Medulla oblongata (tissue), 1 donor: Measurements from ENCODE around the gene SMDT1.

Experiments
- DNase-seq: peaks from one replicate; pipeline ENCODE4 v3.0.0-alpha.2; 2015; ENCODE audit errors: extremely low spot score

The SMDT1 gene, protein sequence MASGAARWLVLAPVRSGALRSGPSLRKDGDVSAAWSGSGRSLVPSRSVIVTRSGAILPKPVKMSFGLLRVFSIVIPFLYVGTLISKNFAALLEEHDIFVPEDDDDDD

DNA sequence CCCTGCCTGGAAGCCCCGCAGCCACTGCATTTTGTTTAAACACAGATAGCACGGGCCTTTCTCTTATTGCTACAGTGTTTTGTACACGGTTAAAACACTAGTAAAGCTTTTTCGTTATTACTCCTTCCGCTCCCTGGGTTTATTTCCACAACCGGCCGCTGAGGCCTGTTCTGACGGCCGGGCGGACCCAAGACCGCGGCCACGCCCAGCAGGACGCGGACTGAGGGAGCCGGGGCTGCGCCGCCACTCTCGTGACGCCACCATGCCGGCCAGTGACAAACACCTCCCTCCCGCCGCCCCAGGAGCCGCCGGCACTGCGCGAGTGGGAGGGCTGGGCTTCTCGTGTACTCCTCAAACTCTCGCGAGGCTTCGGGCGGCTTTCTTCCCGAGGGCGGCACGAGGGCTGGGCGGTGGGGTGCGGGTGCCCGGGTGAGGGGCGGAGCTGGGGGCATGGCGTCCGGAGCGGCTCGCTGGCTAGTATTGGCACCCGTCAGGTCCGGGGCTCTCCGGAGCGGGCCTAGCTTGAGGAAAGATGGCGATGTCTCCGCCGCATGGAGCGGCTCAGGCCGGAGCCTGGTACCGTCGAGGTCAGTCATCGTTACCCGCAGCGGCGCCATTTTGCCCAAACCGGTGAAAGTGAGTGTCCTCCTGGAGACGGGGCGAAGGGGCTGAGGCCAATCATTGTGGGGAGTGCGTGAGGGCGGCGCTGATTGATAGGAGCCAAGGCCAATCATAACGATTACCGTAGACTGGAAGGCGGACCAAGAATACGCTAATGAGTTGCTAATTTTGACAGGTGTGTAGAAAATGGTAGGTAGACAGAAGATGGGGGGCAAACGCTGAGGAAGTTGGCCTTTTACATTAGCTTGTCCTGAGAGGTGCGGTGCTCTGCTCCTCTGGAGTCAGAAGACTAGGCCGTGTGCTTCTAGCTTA lies at the start of gene SMDT1:
Gene SMDT1 (plus strand): TSS at position 382 of the 933 bp plus-strand sequence. CDS start 69 bp downstream, at position 451.
- DNase-seq: peak; percentile 99

DNA sequence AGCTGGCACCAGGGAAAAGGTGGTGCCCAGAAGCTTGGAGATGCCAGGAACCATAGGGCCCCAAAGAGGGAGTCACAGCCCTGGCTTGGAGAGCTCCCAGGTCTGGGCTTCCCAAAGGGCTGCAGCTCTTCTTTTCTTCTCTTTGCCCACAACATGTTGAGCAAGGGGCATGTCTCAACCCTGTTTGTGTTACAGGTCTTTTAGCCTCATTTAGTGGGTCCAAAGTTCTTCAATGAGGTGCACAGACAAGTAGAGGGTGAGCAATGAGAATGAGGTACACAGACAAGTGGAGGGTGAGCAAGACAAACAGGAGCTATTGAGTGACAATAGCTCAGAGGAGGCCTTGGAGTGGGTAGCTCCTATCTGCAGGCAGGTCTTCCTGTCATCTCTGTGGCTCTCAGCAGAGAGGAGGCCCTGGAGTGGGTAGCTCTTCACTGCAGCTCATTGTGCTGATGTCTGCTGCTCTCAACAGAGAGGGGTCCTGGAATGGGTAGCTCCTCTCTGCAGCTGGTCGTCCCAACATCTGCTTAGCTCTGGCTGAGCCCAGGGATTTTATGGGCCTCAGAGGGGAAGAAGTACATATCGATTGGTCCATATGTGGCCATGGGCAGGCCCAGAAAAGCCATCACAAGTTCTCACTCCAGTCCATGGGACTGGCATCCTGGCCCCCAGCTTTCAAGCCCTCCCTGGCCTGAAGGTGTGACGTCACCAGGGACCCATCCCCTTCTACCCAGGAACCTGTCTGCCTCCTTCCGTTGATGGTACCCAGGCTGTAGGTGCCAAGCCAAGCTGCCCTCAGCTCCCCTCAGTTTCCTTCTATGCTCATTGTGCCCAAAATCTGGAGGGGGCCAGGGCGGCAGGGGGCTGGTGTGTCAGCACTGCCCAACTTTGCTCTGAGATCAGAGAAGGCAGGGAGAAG lies 46.0 kb upstream of the SMDT1 start:
- no peak for DNase-seq

DNA sequence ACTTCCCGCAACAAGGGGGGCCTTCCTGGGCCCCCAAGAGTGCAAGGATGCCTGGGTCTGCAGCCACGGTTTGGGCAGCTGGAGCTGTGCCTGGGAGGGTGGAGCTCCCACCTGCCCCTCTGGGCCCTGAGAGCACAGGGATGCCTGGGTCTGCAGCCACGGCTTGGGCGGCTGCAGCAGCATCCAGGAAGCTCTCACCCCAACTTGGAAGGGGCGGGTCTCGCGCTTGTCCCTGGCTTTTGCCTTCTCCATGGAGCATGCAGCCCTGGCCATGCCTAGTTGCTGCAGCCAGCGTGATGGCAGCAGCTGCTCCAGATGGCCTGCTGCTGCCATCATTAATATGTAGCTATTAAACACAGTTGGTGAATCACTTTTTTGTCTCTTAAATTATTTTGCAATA lies 44.2 kb upstream of the SMDT1 start:
- no peak for DNase-seq

GRCh38 chr22:42039271-42039670 lies 40.2 kb upstream of the SMDT1 start:
- no peak for DNase-seq

DNA sequence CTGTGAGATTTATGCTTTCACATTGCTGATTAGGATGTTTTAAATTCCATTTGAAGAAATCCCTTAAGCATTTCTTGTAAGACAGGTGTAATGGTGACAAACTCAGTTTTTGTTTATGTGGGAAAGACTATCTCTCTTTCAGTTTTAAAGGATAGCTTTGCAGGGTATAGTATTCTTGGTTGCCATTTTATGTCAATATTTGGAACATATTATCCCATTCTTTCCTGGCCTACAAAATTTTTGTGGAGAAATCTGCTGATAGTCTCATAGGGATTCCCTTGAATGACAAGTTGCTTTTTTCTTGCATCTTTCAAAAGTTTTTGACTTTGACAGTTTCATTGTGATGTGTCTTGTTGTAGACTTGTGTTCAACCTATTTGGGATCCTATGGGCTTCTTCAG lies 37.7 kb upstream of the SMDT1 start:
- DNase-seq: no peak

- no peak for DNase-seq
Observed at GRCh38 chr22:42050641-42051180, 28.8 kb upstream of the SMDT1 start.

DNA sequence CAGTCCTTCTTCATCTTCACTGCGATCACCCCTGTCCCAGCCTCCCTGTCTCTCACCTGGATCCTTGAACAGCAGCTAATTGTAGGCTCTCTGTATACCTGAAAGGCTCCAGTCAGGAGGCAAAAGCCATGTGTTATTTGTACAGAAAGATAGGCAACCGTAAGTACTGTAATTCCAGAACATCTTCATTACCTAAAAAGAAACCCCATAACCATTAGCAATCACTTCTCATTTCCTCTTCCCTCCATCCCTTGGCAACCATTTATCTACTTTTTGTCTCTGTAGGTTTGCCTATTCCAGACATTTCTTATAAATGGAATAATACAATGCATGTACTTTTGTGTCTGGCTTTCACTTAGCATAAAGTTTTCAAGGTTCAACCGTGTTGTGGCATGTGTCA lies 26.7 kb upstream of the SMDT1 start:
- DNase-seq: no peak

DNA sequence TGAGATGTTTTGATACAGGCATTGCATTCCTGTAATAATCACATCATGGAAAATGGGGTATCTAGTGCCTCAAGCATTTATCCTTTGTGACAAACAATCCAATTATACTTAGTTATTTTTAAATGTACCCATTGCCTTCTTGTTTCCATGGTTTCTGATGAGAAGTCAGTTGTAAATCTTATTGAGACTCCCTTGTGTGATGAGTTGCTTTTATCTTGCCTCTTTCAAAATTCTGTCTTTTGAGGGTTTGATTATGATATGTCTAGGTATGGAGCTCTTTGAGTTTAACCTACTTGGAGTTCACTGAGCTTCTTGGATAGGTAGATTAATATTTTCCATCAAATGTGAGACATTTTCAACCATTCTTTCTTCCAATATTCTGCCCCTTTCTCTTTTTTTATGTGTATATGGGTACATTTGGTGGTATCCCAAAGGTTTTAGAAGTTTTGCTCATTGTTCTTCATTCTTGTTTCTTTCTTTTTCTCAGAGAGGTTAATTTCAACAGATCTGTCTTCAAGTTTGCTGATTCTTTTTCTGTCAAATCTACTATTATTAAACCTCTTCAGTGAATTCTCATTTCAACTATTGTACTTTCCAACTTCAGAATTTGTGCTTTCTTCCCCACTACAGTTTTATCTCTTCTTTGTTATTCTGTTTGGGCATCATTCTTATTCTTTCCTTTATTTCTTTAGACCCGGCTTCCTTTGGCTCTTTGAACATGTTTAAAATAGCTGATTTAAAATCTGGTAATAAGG lies 22.6 kb upstream of the SMDT1 start:
- DNase-seq: no peak

DNA sequence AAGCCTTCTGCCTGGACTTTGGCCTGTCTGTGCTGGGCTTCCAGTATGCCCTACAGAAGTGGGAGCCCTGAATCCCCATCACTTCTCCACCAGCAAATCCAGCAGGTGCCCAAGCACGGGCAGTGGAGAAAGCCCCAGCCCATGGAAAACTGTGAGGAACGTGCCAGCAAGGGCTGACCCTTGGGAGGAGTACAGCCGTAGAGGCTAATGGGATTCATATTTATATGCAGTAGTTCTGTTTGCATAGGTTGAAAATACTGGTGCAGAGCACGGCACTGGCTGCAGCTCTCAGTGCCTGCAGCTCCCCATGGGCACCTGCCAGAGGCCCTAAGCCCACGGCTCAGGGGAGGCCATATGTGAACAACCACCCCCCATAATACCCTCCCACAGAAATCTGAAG lies 19.0 kb upstream of the SMDT1 start:
- no peak for DNase-seq

DNA sequence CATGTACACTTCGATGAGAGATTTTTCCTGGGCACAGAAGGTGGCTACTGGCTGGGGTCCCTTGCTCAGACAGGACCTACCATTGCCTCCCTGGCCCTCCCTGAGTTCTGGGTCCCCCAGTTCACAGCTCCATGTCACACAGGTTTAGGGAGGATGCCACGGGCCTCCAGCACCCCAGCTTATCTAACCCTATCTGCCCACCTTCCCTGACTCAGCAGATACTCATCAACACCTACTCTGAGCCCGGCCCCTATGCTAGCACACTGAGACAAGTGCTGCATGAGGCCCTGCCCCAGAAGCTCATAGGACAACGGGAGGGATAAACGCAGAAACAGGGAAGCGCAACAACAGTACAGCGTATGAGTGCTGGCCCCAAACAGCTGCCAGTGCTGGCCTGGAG lies 18.5 kb upstream of the SMDT1 start:
- DNase-seq: no peak

DNA sequence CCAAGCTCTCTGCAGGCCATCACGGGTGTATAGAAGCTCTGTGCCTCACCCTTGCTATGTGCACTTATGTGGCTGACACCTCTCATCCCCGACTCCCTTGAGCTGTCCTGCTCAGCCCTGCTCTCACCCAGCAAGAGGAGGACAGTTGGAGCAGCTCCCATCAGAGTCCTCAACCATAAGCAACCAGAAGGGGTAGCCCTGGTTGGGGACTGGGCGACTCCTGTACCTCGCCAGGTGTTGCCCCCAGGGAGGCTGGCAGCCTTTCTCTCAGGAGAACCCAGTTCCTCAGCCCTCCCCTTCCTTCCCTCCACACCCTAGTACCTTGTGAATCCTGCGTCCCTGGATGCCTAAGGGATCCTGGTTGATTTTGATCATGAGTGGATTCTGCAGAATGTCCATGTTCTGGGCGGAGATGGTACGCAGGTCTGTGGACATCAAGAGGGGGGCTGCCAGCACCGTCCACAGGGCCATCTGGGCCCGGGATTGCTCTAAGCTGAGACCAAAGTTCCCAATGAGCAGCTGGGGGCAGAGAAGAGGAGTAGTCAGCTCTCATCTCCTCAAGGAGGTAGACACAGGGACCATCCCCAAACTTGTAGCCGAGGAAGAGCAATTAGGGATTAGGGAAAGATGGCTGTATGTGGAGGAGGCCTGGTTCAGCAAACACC lies 16.9 kb upstream of the SMDT1 start:
- no peak for DNase-seq

GRCh38 chr22:42064629-42065028 lies 14.9 kb upstream of the SMDT1 start:
- DNase-seq: no peak

DNA sequence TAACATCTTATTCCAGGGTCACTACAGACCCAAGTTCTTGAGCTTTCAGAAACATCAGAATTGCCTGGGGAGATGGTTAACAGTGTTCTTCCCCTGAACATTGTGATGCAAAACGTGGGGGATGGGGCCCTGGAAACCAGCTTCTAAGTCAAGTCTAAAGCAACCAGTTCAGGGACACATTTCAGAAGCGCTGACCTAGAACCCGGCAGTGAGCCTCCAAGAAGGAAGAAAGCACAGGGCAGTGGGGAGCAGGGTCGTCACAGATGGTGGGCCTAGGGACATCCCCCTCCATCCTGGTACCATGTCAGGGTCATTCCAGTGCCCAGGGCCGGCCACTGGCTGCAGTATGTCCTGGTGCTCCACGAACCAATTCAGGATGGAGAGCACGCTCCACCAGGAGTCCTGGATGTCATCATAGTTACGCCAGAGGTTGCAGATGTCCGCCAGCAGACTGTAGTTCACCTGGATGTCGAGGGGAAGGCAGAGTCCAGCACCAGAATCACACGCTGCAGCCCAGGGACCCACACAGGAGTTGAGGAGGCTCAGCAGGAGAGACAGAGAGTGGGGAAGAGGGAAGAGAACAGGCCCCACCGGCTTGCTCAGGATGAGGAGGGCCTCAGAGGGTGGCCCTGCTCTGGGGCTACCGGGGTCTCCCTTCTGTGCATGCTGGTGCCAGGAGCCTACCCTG lies 13.9 kb upstream of the SMDT1 start:
- no peak for DNase-seq

DNA sequence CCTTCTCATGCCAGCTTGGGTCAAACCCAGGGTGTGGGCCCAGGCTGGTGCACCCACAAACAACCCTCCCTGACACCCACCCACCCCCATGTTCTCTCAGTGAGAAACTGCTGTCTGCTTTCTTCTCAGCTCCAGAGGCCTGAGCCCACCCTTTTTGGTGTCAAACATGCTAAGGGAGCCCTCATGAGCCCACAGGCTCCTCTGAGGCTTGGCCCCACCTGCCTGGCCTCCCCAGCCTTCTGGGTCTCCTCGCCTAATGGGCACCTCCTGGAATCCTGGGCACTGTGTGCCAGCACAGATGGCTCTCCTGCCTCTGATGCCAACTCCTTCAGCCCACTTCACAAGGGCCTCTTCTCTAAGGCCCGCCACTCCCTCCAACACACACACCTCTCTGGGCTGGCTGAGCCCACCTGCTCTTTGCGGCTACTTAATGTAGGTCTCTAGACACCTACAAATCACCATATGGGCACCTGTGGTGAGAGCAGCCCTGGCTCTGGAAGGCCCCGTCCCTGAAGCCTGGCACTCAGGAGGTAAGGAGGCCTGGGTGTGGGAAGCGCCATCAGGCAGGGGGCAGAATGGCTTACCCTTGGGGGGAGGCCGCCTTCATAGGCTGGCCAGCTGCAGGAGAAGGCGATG lies 13.3 kb upstream of the SMDT1 start:
- DNase-seq: no peak

GRCh38 chr22:42066937-42067336 lies 12.6 kb upstream of the SMDT1 start:
- no peak for DNase-seq

- DNase-seq: no peak
Observed at GRCh38 chr22:42067671-42068251, 11.7 kb upstream of the SMDT1 start.

DNA sequence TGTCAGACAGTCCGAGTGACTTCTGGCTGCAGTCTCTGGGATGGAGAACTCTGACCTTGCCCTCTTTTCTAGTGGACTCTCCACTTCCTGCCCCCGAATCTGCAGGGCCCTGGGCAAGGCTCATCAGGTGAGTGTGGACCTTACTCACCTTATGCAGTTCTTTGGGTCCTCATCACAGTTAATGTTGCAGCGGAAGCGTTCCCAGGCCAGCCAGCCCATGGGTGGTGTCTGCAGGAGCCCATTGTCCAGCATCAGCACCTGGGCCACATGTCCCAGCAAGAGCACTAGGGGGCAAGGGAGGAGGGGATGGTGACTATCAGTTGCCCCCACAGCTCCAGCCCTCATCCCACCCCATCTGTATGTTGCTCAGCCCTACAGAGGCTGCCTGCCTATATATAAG lies 11.2 kb upstream of the SMDT1 start:
- no peak for DNase-seq

- peak; percentile 76 for DNase-seq
Observed at GRCh38 chr22:42069801-42070516, 9.5 kb upstream of the SMDT1 start.
